GM12878 (cell line): ENCODE measurements around the gene GM2A.

ENCODE experiments used
- CBFB ChIP-seq: IDR thresholded peaks from 2 replicates; pipeline ENCODE4 v1.6.1; 2016; ENCODE audit warnings: antibody characterized with exemption, low read depth
- NFIC ChIP-seq: IDR thresholded peaks from 2 replicates; pipeline ENCODE4 v1.6.1; 2012; ENCODE audit warnings: low read depth, mild to moderate bottlenecking, inconsistent platforms, low read length, moderate library complexity
- TAF1 ChIP-seq: IDR thresholded peaks from 2 replicates; pipeline ENCODE4 v1.6.1; 2011; ENCODE audit warnings: mild to moderate bottlenecking, low read depth, low read length, borderline replicate concordance
- TF ChIP-seq, protein P1 (sequence below): IDR thresholded peaks from 2 replicates; pipeline ENCODE4 v1.6.1; 2011; ENCODE audit warnings: low read depth, low read length, improper control_type of control experiment, borderline replicate concordance
- TF ChIP-seq, protein P2 (sequence below), 3 experiments: IDR thresholded peaks in 2 of 3; conservative IDR thresholded peaks in 1 of 3; 2 replicates each; pipeline ENCODE4 v1.5.1; 2011; ENCODE audit warnings: low read depth in 3 of 3, low read length in 3 of 3, mild to moderate bottlenecking in 3 of 3, control low read depth in 2 of 3, moderate library complexity in 2 of 3, inconsistent platforms in 1 of 3, mixed read lengths in 1 of 3; ENCODE audit not compliant: control insufficient read depth in 2 of 3, insufficient read depth in 1 of 3; ENCODE audit errors: extremely low read depth in 1 of 3

GRCh38 chr5:151286246-151286645 lies 33.3 kb downstream of the GM2A start:
- TF ChIP-seq, protein P1, sequence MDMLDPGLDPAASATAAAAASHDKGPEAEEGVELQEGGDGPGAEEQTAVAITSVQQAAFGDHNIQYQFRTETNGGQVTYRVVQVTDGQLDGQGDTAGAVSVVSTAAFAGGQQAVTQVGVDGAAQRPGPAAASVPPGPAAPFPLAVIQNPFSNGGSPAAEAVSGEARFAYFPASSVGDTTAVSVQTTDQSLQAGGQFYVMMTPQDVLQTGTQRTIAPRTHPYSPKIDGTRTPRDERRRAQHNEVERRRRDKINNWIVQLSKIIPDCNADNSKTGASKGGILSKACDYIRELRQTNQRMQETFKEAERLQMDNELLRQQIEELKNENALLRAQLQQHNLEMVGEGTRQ: no peak
- TF ChIP-seq, protein P2, sequence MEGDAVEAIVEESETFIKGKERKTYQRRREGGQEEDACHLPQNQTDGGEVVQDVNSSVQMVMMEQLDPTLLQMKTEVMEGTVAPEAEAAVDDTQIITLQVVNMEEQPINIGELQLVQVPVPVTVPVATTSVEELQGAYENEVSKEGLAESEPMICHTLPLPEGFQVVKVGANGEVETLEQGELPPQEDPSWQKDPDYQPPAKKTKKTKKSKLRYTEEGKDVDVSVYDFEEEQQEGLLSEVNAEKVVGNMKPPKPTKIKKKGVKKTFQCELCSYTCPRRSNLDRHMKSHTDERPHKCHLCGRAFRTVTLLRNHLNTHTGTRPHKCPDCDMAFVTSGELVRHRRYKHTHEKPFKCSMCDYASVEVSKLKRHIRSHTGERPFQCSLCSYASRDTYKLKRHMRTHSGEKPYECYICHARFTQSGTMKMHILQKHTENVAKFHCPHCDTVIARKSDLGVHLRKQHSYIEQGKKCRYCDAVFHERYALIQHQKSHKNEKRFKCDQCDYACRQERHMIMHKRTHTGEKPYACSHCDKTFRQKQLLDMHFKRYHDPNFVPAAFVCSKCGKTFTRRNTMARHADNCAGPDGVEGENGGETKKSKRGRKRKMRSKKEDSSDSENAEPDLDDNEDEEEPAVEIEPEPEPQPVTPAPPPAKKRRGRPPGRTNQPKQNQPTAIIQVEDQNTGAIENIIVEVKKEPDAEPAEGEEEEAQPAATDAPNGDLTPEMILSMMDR (IDR thresholded peaks at IDR 0.05 in 2 of 3, conservative IDR thresholded peaks at IDR 0.05 in 1 of 3; ENCODE audit: control insufficient read depth in 2 of 3, extremely low read depth in 1 of 3, insufficient read depth in 1 of 3, low read depth in 3 of 3, low read length in 3 of 3): no peak
- TF ChIP-seq NFIC: no peak
- no peak for TF ChIP-seq CBFB
- TF ChIP-seq TAF1: no peak
